HEK293T (cell line): ENCODE results near the gene MS4A14.

Source experiments
- CTCF ChIA-PET: fragments of 350-600 bp; formaldehyde crosslinking; extraction: SDS; loops from one replicate; lab custom pipeline; 2021; ENCODE audit warnings: antibody characterized with exemption, inconsistent platforms; lab: Yijun Ruan, JAX
- POLR2A ChIA-PET: fragments of 350-600 bp; formaldehyde crosslinking; extraction: SDS; loops from one replicate; lab custom pipeline; 2020; ENCODE audit warnings: antibody characterized with exemption, inconsistent platforms; lab: Yijun Ruan, JAX
- DNase-seq: peaks from one replicate; pipeline ENCODE4 v3.0.0; 2012; ENCODE audit warnings: mixed read lengths; ENCODE audit errors: extremely low spot score
- ARNT ChIP-seq: fragments of 450-650 bp; IDR thresholded peaks from 2 replicates; pipeline ENCODE4 v1.6.1; 2017; ENCODE audit warnings: mild to moderate bottlenecking
- BHLHE40 ChIP-seq: fragments of 450-650 bp; IDR thresholded peaks from 2 replicates; pipeline ENCODE4 v1.6.1; 2016; ENCODE audit warnings: mild to moderate bottlenecking, moderate library complexity, borderline replicate concordance
- CTBP1 ChIP-seq: fragments of 450-650 bp; IDR thresholded peaks from 2 replicates; pipeline ENCODE4 v1.6.1; 2016; ENCODE audit warnings: borderline replicate concordance
- ELF4 ChIP-seq: fragments of 450-650 bp; IDR thresholded peaks from 2 replicates; pipeline ENCODE4 v1.6.1; 2017; ENCODE audit warnings: antibody characterized with exemption
- FOXA1 ChIP-seq: fragments of 450-650 bp; IDR thresholded peaks from 2 replicates; pipeline ENCODE4 v1.6.1; 2016; ENCODE audit warnings: mild to moderate bottlenecking
- FOXK2 ChIP-seq: fragments of 450-650 bp; IDR thresholded peaks from 2 replicates; pipeline ENCODE4 v1.6.1; 2016; ENCODE audit warnings: mild to moderate bottlenecking
- FOXM1 ChIP-seq: fragments of 450-650 bp; IDR thresholded peaks from 2 replicates; pipeline ENCODE4 v1.6.1; 2017; ENCODE audit warnings: mild to moderate bottlenecking, borderline replicate concordance
- HDGF ChIP-seq: fragments of 450-650 bp; IDR thresholded peaks from 2 replicates; pipeline ENCODE4 v1.6.1; 2017; ENCODE audit warnings: antibody characterized with exemption, borderline replicate concordance
- L3MBTL2 ChIP-seq: fragments of 450-650 bp; conservative IDR thresholded peaks from 2 replicates; pipeline ENCODE4 v1.6.1; 2016; ENCODE audit warnings: mild to moderate bottlenecking
- LEF1 ChIP-seq: fragments of 450-650 bp; IDR thresholded peaks from 2 replicates; pipeline ENCODE4 v1.6.1; 2017; ENCODE audit warnings: mild to moderate bottlenecking, borderline replicate concordance
- NFRKB ChIP-seq: fragments of 450-650 bp; IDR thresholded peaks from 2 replicates; pipeline ENCODE4 v1.6.1; 2016; ENCODE audit warnings: mild to moderate bottlenecking, moderate library complexity
- PKNOX1 ChIP-seq: fragments of 450-650 bp; IDR thresholded peaks from 2 replicates; pipeline ENCODE4 v1.6.1; 2016
- SP1 ChIP-seq: fragments of 450-650 bp; IDR thresholded peaks from 2 replicates; pipeline ENCODE4 v1.6.1; 2017
- SUZ12 ChIP-seq: fragments of 450-650 bp; IDR thresholded peaks from 2 replicates; pipeline ENCODE4 v1.6.1; 2016; ENCODE audit warnings: mild to moderate bottlenecking
- TARDBP ChIP-seq: fragments of 450-650 bp; IDR thresholded peaks from 2 replicates; pipeline ENCODE4 v1.6.1; 2016
- ZNF384 ChIP-seq: fragments of 450-650 bp; IDR thresholded peaks from 2 replicates; pipeline ENCODE4 v1.6.1; 2016

The MS4A14 gene

GRCh38 chr11:60396382-60396781 lies at the start of gene MS4A14:
TSS of gene MS4A14 (plus strand) at chr11:60396459. CDS start at chr11:60396579, 120 bp downstream.
- ChIA-PET CTCF (no interaction called here), POLR2A (no interaction called here)
- TF ChIP-seq CTBP1, result no peak
- TF ChIP-seq PKNOX1, result no peak
- no peak for TF ChIP-seq SUZ12
- no peak for TF ChIP-seq ZNF384
- no peak for TF ChIP-seq SP1
- TF ChIP-seq HDGF, result no peak
- no peak for TF ChIP-seq ARNT
- no peak for TF ChIP-seq LEF1
- no peak for TF ChIP-seq L3MBTL2
- no peak for DNase-seq

GRCh38 chr11:60347084-60347797 lies 49.0 kb upstream of the MS4A14 start:
- no peak for DNase-seq
- CTCF ChIA-PET, result no interaction called here
- TF ChIP-seq ELF4, result no peak
- TF ChIP-seq ARNT, result no peak
- TF ChIP-seq HDGF, result no peak
- no peak for TF ChIP-seq L3MBTL2
- TF ChIP-seq NFRKB, result no peak
- no peak for TF ChIP-seq FOXK2
- TF ChIP-seq TARDBP, result no peak
- no peak for TF ChIP-seq LEF1
- TF ChIP-seq PKNOX1, result no peak
- TF ChIP-seq SUZ12, result no peak
- TF ChIP-seq FOXA1, result no peak
- no peak for TF ChIP-seq FOXM1
- TF ChIP-seq BHLHE40, result no peak
- TF ChIP-seq CTBP1, result no peak
- TF ChIP-seq ZNF384, result no peak
- TF ChIP-seq SP1, result no peak
- POLR2A ChIA-PET, result no interaction called here

GRCh38 chr11:60348116-60348515 lies 48.1 kb upstream of the MS4A14 start:
- ChIA-PET CTCF (no interaction called here), POLR2A (no interaction called here)
- no peak for DNase-seq
- TF ChIP-seq L3MBTL2, result no peak
- no peak for TF ChIP-seq TARDBP
- TF ChIP-seq FOXM1, result no peak
- no peak for TF ChIP-seq PKNOX1
- no peak for TF ChIP-seq NFRKB
- no peak for TF ChIP-seq ARNT
- no peak for TF ChIP-seq CTBP1
- no peak for TF ChIP-seq ZNF384
- no peak for TF ChIP-seq FOXK2
- no peak for TF ChIP-seq ELF4
- no peak for TF ChIP-seq LEF1
- TF ChIP-seq BHLHE40, result no peak
- TF ChIP-seq SP1, result no peak
- TF ChIP-seq HDGF, result no peak
- TF ChIP-seq SUZ12, result no peak
- no peak for TF ChIP-seq FOXA1

- TF ChIP-seq FOXK2 (no peak), FOXA1 (no peak), HDGF (no peak), ARNT (no peak), ELF4 (no peak), L3MBTL2 (no peak), SUZ12 (no peak), SP1 (no peak), CTBP1 (no peak), BHLHE40 (no peak), FOXM1 (no peak), TARDBP (no peak), PKNOX1 (no peak), NFRKB (no peak)
- CTCF ChIA-PET, result no interaction called here
- POLR2A ChIA-PET, result no interaction called here
Measured at GRCh38 chr11:60349990-60350389, 46.3 kb upstream of the MS4A14 start.

GRCh38 chr11:60357771-60358170 lies 38.5 kb upstream of the MS4A14 start:
- DNase-seq, result no peak
- ChIA-PET POLR2A (no interaction called here), CTCF (no interaction called here)
- no peak for TF ChIP-seq SP1
- no peak for TF ChIP-seq L3MBTL2
- TF ChIP-seq BHLHE40, result no peak
- TF ChIP-seq TARDBP, result no peak
- no peak for TF ChIP-seq ZNF384
- TF ChIP-seq FOXM1, result no peak
- no peak for TF ChIP-seq ELF4
- TF ChIP-seq FOXA1, result no peak
- no peak for TF ChIP-seq FOXK2
- TF ChIP-seq NFRKB, result no peak
- no peak for TF ChIP-seq PKNOX1

More at GRCh38 chr11:60349990-60350389, 46.3 kb upstream of the MS4A14 start:
- DNase-seq, result no peak

- ChIA-PET POLR2A (no interaction called here), CTCF (interaction anchor here (0.9 kb wide), 1 partner anchor 92 kb away, joined by 3 read pairs; no protein-coding TSS in a partner anchor)
- TF ChIP-seq NFRKB (no peak), FOXA1 (no peak), HDGF (no peak), SP1 (no peak), LEF1 (no peak)
- DNase-seq, result no peak
Measured at GRCh38 chr11:60360621-60361020, 35.6 kb upstream of the MS4A14 start.
